GM18526 (cell line): ENCODE measurements around the gene UCKL1.
A peak's percentile ranks its signal among the peaks of the same experiment; 100 is the strongest.

Experiments
- POLR2A ChIP-seq: IDR thresholded peaks from 3 replicates; pipeline ENCODE4 v1.6.1; 2011; ENCODE audit not compliant: insufficient read length; ENCODE audit errors: extremely low read depth

Gene UCKL1

DNA sequence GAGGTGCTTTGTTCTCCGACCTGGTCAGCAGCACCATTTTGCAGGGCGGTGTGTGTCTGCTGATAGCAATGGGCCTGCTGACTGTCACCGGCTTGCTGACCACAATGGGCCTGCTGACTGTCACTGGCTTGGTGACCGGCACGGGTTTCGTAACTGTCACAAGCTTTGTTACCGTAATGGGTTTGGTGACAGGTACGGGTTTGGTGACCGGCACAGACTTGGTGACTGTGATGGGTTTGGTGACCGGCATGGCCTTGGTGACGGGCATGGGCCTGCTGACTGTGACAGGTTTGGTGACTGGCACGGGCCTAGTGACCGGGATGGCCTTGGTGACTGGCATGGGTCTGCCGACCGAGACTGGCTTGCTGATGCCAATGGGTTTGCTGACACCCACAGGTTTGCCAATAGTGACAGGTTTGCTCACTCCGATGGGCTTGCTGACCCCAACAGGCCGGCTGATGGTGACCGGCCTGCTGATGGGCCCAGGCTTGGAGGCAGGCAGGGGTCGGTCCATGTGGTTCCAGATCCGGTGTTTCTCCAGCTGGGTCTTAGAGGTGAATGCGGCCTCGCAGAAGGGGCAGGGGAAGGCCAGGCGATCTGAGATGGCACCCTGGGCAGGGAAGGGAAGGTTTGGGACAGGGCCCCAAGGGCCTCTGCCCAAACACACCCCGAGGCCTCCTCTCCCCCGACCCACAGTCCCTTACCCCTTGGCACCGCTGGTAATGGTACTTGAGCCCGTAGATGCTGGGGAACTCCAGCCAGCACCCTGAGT is 10.1 kb upstream of the UCKL1 start:
- no peak for TF ChIP-seq POLR2A

DNA sequence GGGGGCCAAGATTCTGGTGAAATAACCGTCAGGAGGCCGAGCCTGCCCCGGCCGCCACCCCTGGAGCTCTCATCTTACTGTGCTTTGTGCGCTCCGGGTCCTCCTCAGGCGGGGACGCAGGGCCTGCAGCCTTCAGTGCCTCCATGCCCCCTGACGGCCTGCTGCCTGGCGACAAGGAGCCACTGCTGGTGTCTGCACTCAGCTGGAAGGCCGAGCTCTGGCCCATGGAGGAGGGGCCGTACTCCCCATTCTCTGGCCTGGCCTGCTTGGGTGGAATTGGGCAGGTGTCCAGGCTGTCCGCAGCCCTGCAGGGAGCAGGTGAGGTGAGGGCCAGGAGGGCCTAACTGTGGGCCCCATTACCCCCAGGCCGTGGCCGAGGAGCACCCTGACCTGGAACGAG is 8.2 kb upstream of the UCKL1 start:
- TF ChIP-seq POLR2A = no peak

- TF ChIP-seq POLR2A = no peak
These were observed 7.6 kb upstream of the UCKL1 start for GRCh38 chr20:63963784-63964301.

DNA sequence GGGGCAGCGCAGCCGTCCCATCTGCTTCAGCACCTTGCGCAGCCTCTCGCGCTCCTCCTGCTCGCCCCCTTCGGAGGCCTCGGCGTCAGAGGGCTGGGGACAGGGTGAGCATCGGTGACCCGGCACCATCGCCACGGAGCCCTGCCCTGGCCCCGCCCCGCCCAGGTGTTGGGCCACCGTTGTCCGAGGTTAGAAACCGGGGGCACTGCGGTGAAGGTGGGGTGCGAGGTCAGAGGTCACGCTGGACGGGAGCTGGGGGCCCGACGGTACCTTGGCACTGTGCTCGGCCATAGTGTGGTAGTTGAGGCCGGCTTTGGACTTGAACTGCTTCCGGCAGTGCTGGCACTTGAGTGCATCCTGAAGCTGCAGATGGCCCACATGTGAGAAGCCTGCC is 7.1 kb upstream of the UCKL1 start:
- no peak for TF ChIP-seq POLR2A

- no peak for TF ChIP-seq POLR2A
These were observed 6.5 kb upstream of the UCKL1 start for GRCh38 chr20:63962426-63963347.

- TF ChIP-seq POLR2A = no peak
These were observed 5.6 kb upstream of the UCKL1 start for GRCh38 chr20:63961664-63962425.

GRCh38 chr20:63959699-63960075 is 3.5 kb upstream of the UCKL1 start:
- no peak for TF ChIP-seq POLR2A

DNA sequence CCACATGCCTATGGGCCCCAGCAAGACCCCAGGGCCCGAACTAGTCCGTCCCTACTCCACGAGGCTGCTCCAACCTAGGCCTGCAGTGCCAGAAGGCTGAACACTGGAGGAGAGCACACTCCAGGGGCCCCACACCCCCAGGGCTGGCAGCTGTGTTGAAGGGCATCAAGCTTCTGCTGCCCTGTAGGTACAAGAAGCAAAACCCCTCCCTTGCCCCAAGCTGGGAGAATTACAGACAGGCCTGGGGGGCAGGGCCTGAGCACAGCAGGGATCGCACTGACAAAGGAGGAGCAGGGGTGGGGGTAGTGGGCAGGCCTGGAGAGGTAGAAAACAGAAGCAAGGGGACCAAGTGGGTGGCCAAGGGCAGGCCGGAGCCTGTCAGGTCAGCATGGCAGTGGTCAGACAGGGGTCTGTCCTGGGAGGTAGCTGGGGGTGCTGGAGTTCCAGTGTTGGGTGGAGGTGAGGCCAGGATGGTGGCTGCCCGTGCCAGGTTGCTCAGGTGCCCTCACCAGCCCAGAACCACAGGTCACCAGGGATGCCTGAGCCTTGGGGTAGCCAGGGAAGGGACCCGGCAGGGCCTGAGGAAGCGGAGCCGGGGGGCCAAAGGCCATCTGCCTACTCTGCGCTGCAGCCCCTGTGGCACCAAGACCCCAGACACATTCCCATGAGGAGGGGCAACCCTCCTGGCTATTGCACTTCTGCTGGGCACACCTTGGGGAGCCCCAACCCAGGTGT is 2.9 kb upstream of the UCKL1 start:
- TF ChIP-seq POLR2A = no peak

- TF ChIP-seq POLR2A = no peak
These were observed 2.3 kb upstream of the UCKL1 start for GRCh38 chr20:63958471-63958870.

GRCh38 chr20:63957690-63958441 is 1.6 kb upstream of the UCKL1 start:
- TF ChIP-seq POLR2A = no peak

DNA sequence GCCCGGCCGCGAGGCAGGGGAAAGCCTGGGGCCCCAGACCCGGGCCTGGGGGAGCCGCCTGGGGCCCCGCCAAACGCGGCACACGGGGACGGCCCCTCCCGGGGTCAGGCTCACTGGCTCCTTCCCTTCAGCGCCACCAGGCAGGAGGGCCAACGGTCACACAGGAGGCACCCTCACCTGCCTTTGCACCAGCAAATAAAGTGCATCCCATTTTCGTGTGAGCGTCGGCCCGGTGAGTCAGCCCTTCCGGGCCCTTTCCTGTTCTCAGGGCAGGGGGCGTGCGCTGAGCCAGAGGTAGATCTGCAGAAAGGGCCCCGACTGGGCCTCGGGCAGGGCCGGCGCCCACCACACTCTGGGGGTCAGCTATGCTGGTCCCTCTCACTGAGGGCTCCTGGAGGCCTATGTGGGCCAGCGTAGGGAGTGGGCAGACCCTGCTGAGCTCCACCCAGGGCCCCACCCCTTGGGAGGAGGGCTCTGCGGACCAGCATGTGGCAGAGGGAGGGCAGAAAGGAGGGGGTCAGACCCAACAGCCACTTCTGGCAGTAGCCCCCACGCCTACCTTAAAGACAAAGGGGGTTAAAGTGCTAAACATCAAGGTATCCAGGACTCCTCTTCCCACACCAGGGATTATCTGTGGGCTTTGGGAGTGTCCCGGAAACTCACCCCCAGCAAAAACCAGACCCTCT is 931 bp upstream of the UCKL1 start:
- peak; percentile 30 for TF ChIP-seq POLR2A

DNA sequence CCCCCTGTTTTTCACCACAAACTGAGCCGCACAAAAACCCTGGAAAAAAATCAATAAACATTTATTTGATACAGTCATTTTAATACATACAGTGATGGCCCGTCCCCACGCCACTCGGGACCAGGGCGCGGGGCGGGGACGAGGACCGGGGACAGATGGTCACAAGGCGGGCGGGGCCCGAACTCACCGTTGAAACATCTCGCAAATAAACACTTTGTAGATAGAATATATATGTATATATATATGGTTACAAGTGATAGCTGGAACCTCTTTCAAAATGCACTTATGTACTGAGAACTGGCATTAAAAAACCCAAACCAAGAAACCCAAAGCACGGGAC is 418 bp upstream of the UCKL1 start:
- TF ChIP-seq POLR2A = no peak

DNA sequence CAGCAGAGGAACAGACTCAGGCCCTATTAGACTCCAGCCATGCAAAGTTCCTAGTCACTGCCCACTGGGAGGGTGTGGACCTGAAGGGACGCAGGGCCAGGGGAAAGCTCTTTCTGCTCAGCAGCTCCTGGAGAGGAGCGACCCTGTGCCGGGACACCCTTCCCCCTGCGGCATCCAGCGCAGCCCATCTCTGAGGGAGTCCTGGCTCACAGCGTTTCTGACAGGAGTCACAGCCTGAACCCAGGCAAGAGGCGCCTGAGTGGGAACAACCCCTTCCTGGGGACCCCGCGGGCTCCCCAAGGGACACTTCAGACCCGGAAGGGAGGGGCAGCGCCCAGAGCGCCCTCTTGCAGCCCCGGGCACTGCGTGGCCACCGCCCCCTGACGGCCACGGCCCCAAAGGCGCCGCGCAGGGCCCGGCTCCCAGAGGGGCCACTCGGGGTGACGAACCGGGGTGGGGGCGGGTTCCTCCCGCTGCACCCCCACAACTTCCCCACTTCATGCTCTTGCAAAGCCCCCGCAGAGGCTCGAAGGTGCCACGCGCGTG is 862 bp downstream of the UCKL1 start:
- TF ChIP-seq POLR2A = no peak

DNA sequence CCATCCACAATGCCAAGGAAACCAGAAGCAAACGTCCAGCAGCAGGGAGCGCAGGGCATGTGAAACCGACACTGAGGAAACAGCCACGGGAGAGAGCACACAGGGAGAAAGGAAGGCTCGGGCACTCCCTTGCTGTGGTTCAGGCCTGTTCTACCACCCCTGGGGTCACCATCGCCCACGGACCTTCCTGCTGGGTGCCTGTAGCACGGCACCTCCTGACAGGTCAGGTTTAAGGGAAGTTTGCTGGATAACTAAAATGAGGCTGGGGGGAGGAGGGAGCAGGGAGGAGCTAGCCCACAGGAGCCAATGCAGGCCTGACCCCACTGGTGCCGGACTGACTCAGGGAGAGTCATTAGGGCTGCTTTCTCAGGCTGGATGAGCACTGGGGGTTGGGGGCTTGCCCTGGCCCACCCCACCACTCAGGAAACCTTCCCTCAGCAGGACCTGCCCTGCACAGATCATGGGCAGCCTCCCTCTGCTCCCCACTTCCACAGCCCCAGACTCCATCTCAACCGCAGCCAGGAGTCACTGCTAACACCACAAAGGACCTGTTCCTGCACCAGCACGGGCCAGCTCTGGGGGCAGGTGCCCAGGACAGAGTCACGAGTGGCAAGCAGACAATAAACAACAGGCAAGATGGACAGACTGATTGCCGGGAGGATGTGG is 2.3 kb downstream of the UCKL1 start:
- no peak for TF ChIP-seq POLR2A
